ENCODE data around the gene TMEM259.
A peak's percentile ranks its signal among the peaks of the same experiment; 100 is the strongest.

The TMEM259 gene

DNA sequence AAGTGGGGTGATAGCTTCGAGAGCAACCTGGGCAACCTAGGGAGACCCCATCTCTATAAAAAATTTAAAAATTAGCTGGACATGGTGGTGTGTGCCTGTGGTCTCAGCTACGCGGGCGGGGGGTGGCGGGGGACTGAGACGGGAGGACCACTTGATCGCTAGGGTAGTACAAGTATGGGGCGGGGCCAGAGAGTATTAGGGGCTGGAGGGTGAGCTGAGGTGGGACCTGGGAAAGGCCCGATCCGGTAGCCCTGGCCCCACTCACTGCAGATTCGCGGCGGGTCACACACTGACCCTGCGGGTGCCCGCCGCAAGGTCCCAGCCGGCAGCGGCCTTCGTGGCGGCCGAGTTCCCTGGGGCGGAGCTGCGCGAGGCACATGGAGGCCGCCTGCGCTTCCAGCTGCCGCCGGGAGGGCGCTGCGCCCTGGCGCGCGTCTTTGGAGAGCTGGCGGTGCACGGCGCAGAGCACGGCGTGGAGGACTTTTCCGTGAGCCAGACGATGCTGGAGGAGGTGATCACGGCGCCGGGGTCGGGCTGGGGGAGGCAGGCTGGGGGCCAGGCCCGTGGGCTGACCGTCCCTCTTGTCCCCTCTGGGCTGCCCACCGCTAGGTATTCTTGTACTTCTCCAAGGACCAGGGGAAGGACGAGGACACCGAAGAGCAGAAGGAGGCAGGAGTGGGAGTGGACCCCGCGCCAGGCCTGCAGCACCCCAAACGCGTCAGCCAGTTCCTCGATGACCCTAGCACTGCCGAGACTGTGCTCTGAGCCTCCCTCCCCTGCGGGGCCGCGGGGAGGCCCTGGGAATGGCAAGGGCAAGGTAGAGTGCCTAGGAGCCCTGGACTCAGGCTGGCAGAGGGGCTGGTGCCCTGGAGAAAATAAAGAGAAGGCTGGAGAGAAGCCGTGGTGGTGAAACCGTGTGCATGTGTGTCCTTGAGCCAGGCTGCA lies 44.0 kb upstream of the TMEM259 start:
- Histone ChIP-seq H3K4me2 (no peak overlapping the region; the same call in 1 of the 2 replicates), H2AFZ (ENCODE audit: low read depth) (no peak overlapping the region), H3K27ac (no peak overlapping the region), H3K79me2 (ENCODE audit: insufficient read depth, low read depth) (peaks cover 20% of the 10 kb centered on the region), H3K4me3 (IDR thresholded peaks at IDR 0.05; ENCODE audit: insufficient read depth, low read depth, low read length) (no peak overlapping the region), H3K9ac (no peak overlapping the region), H4K20me1 (ENCODE audit: insufficient read depth) (no peaks in the 10 kb centered on the region), H3K27me3 (ENCODE audit: insufficient read depth, low read depth) (no peaks in the 10 kb centered on the region), H3K36me3 (ENCODE audit: insufficient read depth) (no peaks in the 10 kb centered on the region), H3K4me1 (ENCODE audit: low read depth, poor library complexity, severe bottlenecking) (peaks cover 13% of the 10 kb centered on the region)
- TF ChIP-seq, protein P1, sequence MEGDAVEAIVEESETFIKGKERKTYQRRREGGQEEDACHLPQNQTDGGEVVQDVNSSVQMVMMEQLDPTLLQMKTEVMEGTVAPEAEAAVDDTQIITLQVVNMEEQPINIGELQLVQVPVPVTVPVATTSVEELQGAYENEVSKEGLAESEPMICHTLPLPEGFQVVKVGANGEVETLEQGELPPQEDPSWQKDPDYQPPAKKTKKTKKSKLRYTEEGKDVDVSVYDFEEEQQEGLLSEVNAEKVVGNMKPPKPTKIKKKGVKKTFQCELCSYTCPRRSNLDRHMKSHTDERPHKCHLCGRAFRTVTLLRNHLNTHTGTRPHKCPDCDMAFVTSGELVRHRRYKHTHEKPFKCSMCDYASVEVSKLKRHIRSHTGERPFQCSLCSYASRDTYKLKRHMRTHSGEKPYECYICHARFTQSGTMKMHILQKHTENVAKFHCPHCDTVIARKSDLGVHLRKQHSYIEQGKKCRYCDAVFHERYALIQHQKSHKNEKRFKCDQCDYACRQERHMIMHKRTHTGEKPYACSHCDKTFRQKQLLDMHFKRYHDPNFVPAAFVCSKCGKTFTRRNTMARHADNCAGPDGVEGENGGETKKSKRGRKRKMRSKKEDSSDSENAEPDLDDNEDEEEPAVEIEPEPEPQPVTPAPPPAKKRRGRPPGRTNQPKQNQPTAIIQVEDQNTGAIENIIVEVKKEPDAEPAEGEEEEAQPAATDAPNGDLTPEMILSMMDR (conservative IDR thresholded peaks at IDR 0.05; ENCODE audit: low read depth, low read length): peak; percentile 43

DNA sequence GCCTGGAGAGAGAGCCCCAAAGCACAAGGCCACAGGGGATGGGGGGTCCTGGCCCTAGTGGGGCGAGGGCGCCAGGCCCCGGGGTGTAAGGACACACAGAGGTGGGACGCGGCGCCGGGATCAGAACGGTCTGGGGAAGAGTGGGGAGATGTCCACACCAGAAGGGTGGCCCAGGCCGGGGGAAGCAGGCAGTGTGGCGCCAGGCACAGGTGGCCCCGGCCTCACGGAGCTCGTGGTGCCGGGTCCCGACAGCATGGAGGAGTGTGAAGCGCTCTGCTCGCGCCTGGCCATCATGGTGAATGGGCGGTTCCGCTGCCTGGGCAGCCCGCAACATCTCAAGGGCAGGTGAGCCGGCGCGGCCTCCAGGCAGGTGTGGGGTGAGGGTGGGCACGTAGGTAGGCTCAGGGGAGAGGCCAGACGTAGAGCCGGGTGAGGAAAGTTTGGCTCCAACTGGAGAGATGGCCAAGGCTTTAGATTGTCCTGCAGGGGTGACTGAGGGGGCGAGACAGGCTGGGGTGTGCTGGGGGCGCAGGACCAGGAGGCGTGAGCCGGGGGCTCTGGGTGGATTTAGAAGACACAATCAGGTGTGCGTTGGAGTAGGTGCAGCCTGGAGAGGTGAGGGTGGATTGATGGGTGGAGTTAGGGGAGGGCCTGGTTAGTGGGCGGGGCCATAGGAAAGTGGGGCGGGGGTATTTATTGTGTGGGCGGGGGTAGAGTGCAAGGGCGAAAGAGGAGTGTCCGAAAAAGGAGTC lies 43.2 kb upstream of the TMEM259 start:
- no peaks in the 10 kb centered on the region for H3K27me3 ChIP-seq (ENCODE audit: insufficient read depth, low read depth)
- peaks cover 8% of the 10 kb centered on the region for H3K4me1 ChIP-seq (ENCODE audit: low read depth, poor library complexity, severe bottlenecking)
- H3K4me2 ChIP-seq: no peak overlapping the region
- H3K36me3 ChIP-seq (ENCODE audit: insufficient read depth): no peaks in the 10 kb centered on the region
- TF ChIP-seq, protein P1 (conservative IDR thresholded peaks at IDR 0.05; ENCODE audit: low read depth, low read length): no peak
- no peak overlapping the region for H3K9ac ChIP-seq
- peaks cover 15% of the 10 kb centered on the region for H3K79me2 ChIP-seq (ENCODE audit: insufficient read depth, low read depth)
- no peaks in the 10 kb centered on the region for H4K20me1 ChIP-seq (ENCODE audit: insufficient read depth)
- H2AFZ ChIP-seq (ENCODE audit: low read depth): no peak overlapping the region
- no peak overlapping the region for H3K4me3 ChIP-seq (IDR thresholded peaks at IDR 0.05; ENCODE audit: insufficient read depth, low read depth, low read length)
- no peak overlapping the region for H3K27ac ChIP-seq

DNA sequence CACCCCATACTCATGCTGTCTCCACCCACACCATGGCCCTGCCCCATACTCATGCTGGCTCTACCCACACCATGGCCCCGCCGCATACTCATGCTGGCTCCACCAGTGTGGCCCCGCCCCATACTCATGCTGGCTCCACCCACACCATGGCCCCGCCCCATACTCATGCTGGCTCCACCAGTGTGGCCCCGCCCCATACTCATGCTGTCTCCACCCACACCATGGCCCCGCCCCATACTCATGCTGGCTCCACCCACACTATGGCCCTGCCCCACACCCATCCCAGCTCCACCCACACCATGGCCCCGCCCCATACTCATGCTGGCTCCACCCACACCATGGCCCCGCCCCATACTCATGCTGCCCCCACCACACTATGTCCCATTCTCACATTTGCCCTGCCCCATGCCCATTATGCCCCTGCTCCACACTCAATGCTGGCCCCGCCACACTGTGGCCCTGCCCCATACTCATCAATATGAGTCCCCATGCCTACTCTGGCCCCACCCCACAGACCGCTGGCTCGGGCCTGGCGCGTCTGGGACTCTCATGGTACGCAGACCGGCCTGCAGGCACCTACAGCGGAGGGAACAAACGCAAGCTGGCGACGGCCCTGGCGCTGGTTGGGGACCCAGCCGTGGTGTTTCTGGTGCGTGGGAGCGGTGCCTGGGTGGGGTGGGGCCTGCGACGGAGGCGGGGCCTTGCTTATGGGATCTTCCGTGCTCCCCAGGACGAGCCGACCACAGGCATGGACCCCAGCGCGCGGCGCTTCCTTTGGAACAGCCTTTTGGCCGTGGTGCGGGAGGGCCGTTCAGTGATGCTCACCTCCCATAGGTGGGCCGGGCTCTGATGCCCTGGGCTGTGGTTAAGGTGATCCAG lies 42.3 kb upstream of the TMEM259 start:
- Histone ChIP-seq H3K36me3 (ENCODE audit: insufficient read depth) (no peaks in the 10 kb centered on the region), H3K4me3 (IDR thresholded peaks at IDR 0.05; ENCODE audit: insufficient read depth, low read depth, low read length) (no peak overlapping the region), H3K4me2 (no peak overlapping the region), H3K27ac (no peak overlapping the region), H2AFZ (ENCODE audit: low read depth) (no peak overlapping the region), H4K20me1 (ENCODE audit: insufficient read depth) (no peaks in the 10 kb centered on the region), H3K4me1 (ENCODE audit: low read depth, poor library complexity, severe bottlenecking) (peaks cover 5% of the 10 kb centered on the region), H3K79me2 (ENCODE audit: insufficient read depth, low read depth) (peaks cover 7% of the 10 kb centered on the region), H3K27me3 (ENCODE audit: insufficient read depth, low read depth) (no peaks in the 10 kb centered on the region), H3K9ac (no peak overlapping the region)
- TF ChIP-seq, protein P1 (conservative IDR thresholded peaks at IDR 0.05; ENCODE audit: low read depth, low read length): no peak

DNA sequence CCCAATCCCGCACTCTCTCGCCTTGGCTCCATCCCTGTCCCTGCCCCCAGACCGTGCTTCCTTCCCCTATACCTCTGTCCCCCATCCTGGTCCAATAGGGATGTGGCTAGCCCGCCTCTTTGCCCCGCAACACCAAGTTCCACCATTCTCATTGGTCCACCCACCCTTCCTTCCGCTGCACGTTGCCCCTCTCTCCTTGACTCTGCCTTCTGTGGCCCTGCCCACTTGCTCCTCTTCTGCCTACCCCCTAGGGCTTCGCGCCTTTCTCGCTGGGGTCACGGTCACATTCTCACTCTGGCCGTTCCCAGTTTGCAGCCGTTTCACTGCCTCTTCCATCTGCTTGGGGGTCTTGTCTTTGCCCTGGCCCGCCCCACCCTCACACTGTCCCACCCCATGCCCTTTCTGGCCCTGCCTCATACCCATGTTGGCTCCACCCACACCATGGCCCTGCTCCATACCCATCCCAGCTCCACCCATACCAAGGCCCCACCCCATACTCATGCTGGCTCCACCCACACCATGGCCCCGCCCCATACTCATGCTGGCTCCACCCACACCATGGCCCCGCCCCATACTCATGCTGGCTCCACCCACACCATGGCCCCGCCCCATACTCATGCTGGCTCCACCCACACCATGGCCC lies 41.6 kb upstream of the TMEM259 start:
- no peaks in the 10 kb centered on the region for H3K36me3 ChIP-seq (ENCODE audit: insufficient read depth)
- no peaks in the 10 kb centered on the region for H3K27me3 ChIP-seq (ENCODE audit: insufficient read depth, low read depth)
- H3K4me2 ChIP-seq: no peak overlapping the region
- no peak overlapping the region for H3K9ac ChIP-seq
- no peak overlapping the region for H3K27ac ChIP-seq
- H2AFZ ChIP-seq (ENCODE audit: low read depth): no peak overlapping the region
- H3K79me2 ChIP-seq (ENCODE audit: insufficient read depth, low read depth): no peaks in the 10 kb centered on the region
- H4K20me1 ChIP-seq (ENCODE audit: insufficient read depth): no peaks in the 10 kb centered on the region
- TF ChIP-seq, protein P1 (conservative IDR thresholded peaks at IDR 0.05; ENCODE audit: low read depth, low read length): no peak
- no peak overlapping the region for H3K4me3 ChIP-seq (IDR thresholded peaks at IDR 0.05; ENCODE audit: insufficient read depth, low read depth, low read length)
- peaks cover 5% of the 10 kb centered on the region for H3K4me1 ChIP-seq (ENCODE audit: low read depth, poor library complexity, severe bottlenecking)

Measured in KMS-11 (cell line).